Adrenal gland (tissue), 5 donors: Measurements from ENCODE around the gene ITPKC.

Experiments
- POLR2A ChIP-seq, 2 donors: fragments of 450-650 bp; IDR thresholded peaks; one replicate each; pipeline ENCODE4 v1.6.1; 2017; ENCODE audit warnings: antibody characterized with exemption in 2 of 2, mild to moderate bottlenecking in 2 of 2, moderate library complexity in 1 of 2
- TF ChIP-seq, protein P1 (sequence below), 6 experiments: fragments of 450-650 bp in 4 of 6; fragments of 200-600 bp in 2 of 6; sonication (generic) in 1 of 6; IDR thresholded peaks; 1 replicate in 5 of 6; 2 replicates in 1 of 6; pipeline versions ENCODE4 v1.5.1 to v1.8.0; 2016 to 2021; ENCODE audit warnings: antibody characterized with exemption in 6 of 6, mild to moderate bottlenecking in 2 of 6, moderate library complexity in 1 of 6
- donor health status: DM: no; HTN: no; CAD: no.

DNA sequence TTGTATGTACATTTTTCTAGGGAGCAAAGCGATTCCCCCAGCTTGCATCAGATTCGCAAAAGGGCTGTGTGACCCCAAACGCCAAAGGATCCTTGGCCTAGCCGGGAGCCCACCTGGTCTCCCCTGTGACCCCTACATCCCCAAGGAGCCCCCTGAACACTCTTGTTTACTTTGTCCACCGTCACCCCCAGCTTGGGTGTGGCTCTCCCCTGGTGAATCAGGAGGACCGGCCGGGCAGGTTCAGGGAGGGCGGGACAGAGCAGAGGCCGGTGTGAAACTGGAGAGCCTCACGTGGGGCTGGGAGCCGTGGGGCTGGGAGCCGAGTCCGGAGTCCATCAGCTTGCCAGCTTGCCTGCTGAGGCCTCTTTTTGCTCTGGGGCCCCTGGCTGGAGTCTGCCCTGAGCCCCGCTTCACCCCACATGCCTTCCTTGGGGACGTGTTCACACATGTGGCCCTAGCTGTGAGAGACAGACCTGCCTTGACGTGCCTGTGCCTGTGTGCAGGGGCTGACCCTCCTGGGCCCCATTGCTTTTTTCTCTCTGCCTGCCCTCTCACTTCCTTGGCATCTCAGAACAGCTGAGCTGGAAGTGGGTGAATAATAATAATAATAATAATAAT lies 2.0 kb downstream of the ITPKC start:
- TF ChIP-seq, protein P1, sequence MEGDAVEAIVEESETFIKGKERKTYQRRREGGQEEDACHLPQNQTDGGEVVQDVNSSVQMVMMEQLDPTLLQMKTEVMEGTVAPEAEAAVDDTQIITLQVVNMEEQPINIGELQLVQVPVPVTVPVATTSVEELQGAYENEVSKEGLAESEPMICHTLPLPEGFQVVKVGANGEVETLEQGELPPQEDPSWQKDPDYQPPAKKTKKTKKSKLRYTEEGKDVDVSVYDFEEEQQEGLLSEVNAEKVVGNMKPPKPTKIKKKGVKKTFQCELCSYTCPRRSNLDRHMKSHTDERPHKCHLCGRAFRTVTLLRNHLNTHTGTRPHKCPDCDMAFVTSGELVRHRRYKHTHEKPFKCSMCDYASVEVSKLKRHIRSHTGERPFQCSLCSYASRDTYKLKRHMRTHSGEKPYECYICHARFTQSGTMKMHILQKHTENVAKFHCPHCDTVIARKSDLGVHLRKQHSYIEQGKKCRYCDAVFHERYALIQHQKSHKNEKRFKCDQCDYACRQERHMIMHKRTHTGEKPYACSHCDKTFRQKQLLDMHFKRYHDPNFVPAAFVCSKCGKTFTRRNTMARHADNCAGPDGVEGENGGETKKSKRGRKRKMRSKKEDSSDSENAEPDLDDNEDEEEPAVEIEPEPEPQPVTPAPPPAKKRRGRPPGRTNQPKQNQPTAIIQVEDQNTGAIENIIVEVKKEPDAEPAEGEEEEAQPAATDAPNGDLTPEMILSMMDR (IDR thresholded peaks at IDR 0.05) = no peak
- TF ChIP-seq POLR2A (IDR thresholded peaks at IDR 0.05) = peak in 1 of 2 donors; percentile 23
